OCI-LY1 (cell line): ENCODE measurements around the gene REPS2.

Experiments used
- H2AFZ ChIP-seq: fragments of 200-600 bp; sonication (generic), shearing (Covaris generic); 2 replicates; pipeline ENCODE4 v1.6.0; 2014; ENCODE audit warnings: antibody characterized with exemption, mild to moderate bottlenecking, low read length
- H3F3A ChIP-seq: fragments of 200-600 bp; sonication (generic), shearing (Covaris generic); 2 replicates; pipeline ENCODE4 v1.6.0; 2014; ENCODE audit warnings: mild to moderate bottlenecking, antibody characterized with exemption, low read length, moderate library complexity; ENCODE audit not compliant: insufficient read depth
- H3K27ac ChIP-seq: fragments of 200-600 bp; sonication (generic); 2 replicates; pipeline ENCODE4 v1.5.1; 2014; ENCODE audit warnings: low read length, mixed run types, mild to moderate bottlenecking, low read depth; ENCODE audit not compliant: poor library complexity, severe bottlenecking
- H3K27me3 ChIP-seq: fragments of 200-600 bp; sonication (generic); 2 replicates; pipeline ENCODE4 v1.6.0; 2014; ENCODE audit warnings: antibody characterized with exemption, mild to moderate bottlenecking, low read length, moderate library complexity; ENCODE audit not compliant: insufficient read depth
- H3K36me3 ChIP-seq: fragments of 200-600 bp; sonication (generic); 2 replicates; pipeline ENCODE4 v1.6.1; 2014; ENCODE audit warnings: mild to moderate bottlenecking, antibody characterized with exemption, low read length, moderate library complexity, mixed read lengths; ENCODE audit not compliant: insufficient read depth
- H3K4me1 ChIP-seq: fragments of 200-600 bp; sonication (generic); 2 replicates; pipeline ENCODE4 v1.5.1; 2014; ENCODE audit warnings: mild to moderate bottlenecking, low read length, moderate library complexity; ENCODE audit not compliant: insufficient read depth, severe bottlenecking
- H3K4me2 ChIP-seq: fragments of 200-600 bp; sonication (generic), shearing (Covaris generic); 2 replicates; pipeline ENCODE4 v1.6.1; 2014; ENCODE audit warnings: low read length
- H3K4me3 ChIP-seq: fragments of 200-600 bp; sonication (generic); 2 replicates; pipeline ENCODE4 v1.5.1; 2014; ENCODE audit warnings: low read length, low read depth, mild to moderate bottlenecking, mixed read lengths; ENCODE audit not compliant: poor library complexity, severe bottlenecking
- H3K79me2 ChIP-seq: fragments of 200-600 bp; shearing (Covaris generic); 2 replicates; pipeline ENCODE4 v1.6.1; 2016; ENCODE audit warnings: mixed run types, low read length, mixed read lengths; ENCODE audit not compliant: insufficient read depth
- H3K9ac ChIP-seq: fragments of 200-600 bp; sonication (generic), shearing (Covaris generic); 2 replicates; pipeline ENCODE4 v1.6.1; 2014; ENCODE audit warnings: mild to moderate bottlenecking, low read length, mixed read lengths
- H3K9me2 ChIP-seq: fragments of 200-600 bp; sonication (generic), shearing (Covaris generic); 2 replicates; pipeline ENCODE4 v1.6.1; 2014; ENCODE audit warnings: low read depth, mild to moderate bottlenecking, low read length, mixed read lengths
- H3K9me3 ChIP-seq: fragments of 200-600 bp; shearing (Covaris generic); 2 replicates; pipeline ENCODE4 v1.6.1; 2014; ENCODE audit warnings: low read length, mixed read lengths
- H4K20me1 ChIP-seq: fragments of 200-600 bp; sonication (generic), shearing (Covaris generic); 2 replicates; pipeline ENCODE4 v1.6.0; 2016; ENCODE audit warnings: mild to moderate bottlenecking, low read length; ENCODE audit not compliant: insufficient read depth
- CTCF ChIP-seq: fragments of 200-600 bp; sonication (generic), shearing (Covaris generic); IDR thresholded peaks from 2 replicates; pipeline ENCODE4 v1.5.1; 2017; ENCODE audit warnings: mild to moderate bottlenecking, antibody characterized with exemption, low read length, moderate library complexity, mixed read lengths
- EZH2 ChIP-seq: fragments of 200-600 bp; sonication (generic), shearing (Covaris generic); IDR thresholded peaks from 2 replicates; pipeline ENCODE4 v1.8.0; 2017; ENCODE audit warnings: borderline replicate concordance, mixed run types, mild to moderate bottlenecking, antibody characterized with exemption, low read length, moderate library complexity, mixed read lengths

The REPS2 gene

GRCh38 chrX:17024886-17025285 lies 78.4 kb downstream of the REPS2 start:
- Histone ChIP-seq H3K27ac (no peak overlapping the region), H2AFZ (no peak overlapping the region), H3K27me3 (no peaks in the 10 kb centered on the region)

GRCh38 chrX:17025621-17026302 lies 79.3 kb downstream of the REPS2 start:
- no peaks in the 10 kb centered on the region for H3K27me3 ChIP-seq
- H3K4me2 ChIP-seq = no peak overlapping the region
- no peaks in the 10 kb centered on the region for H4K20me1 ChIP-seq
- no peak overlapping the region for H3K4me3 ChIP-seq
- no peaks in the 10 kb centered on the region for H3K9me2 ChIP-seq
- no peak overlapping the region for H3K27ac ChIP-seq
- no peak overlapping the region for H3K9ac ChIP-seq
- no peaks in the 10 kb centered on the region for H3K4me1 ChIP-seq
- H2AFZ ChIP-seq = no peak overlapping the region
- no peaks in the 10 kb centered on the region for H3F3A ChIP-seq
- no peaks in the 10 kb centered on the region for H3K36me3 ChIP-seq
- TF ChIP-seq EZH2 = no peak
- no peak for TF ChIP-seq CTCF
- no peaks in the 10 kb centered on the region for H3K9me3 ChIP-seq
- H3K79me2 ChIP-seq = no peaks in the 10 kb centered on the region

More at GRCh38 chrX:17024886-17025285, 78.4 kb downstream of the REPS2 start:
- H3K4me1 ChIP-seq = no peaks in the 10 kb centered on the region
- no peak overlapping the region for H3K4me2 ChIP-seq
- H3K9me3 ChIP-seq = no peaks in the 10 kb centered on the region
- H3K79me2 ChIP-seq = no peaks in the 10 kb centered on the region
- no peaks in the 10 kb centered on the region for H3K36me3 ChIP-seq
- H4K20me1 ChIP-seq = no peaks in the 10 kb centered on the region
- H3K4me3 ChIP-seq = no peak overlapping the region
- H3K9me2 ChIP-seq = no peaks in the 10 kb centered on the region
- TF ChIP-seq CTCF (no peak), EZH2 (no peak)
- H3F3A ChIP-seq = no peaks in the 10 kb centered on the region
- no peak overlapping the region for H3K9ac ChIP-seq

GRCh38 chrX:17027931-17028330 lies 81.5 kb downstream of the REPS2 start:
- Histone ChIP-seq H3K4me1 (no peaks in the 10 kb centered on the region), H3K9ac (no peak overlapping the region), H3K9me2 (no peaks in the 10 kb centered on the region), H3K27me3 (no peaks in the 10 kb centered on the region), H3K36me3 (no peaks in the 10 kb centered on the region), H3K9me3 (no peaks in the 10 kb centered on the region), H3K4me2 (no peak overlapping the region), H3K4me3 (no peak overlapping the region), H4K20me1 (no peaks in the 10 kb centered on the region), H3K79me2 (no peaks in the 10 kb centered on the region), H2AFZ (no peak overlapping the region), H3K27ac (no peak overlapping the region), H3F3A (no peaks in the 10 kb centered on the region)
- TF ChIP-seq EZH2 (no peak), CTCF (no peak)
